Ovary (tissue), 3 donors: ENCODE measurements around the gene NUBPL.

Experiments
- CTCF ChIP-seq, 3 donors: fragments of 450-650 bp in 2 of 3; fragments of 200-600 bp in 1 of 3; IDR thresholded peaks; one replicate each; pipeline versions ENCODE4 v1.5.1 to v1.8.0; 2016 to 2022; ENCODE audit warnings: antibody characterized with exemption in 3 of 3, mild to moderate bottlenecking in 1 of 3
- EP300 ChIP-seq: sonication (generic); formaldehyde crosslinking; IDR thresholded peaks from one replicate; pipeline ENCODE4 v1.6.1; 2017; ENCODE audit warnings: antibody characterized with exemption
- POLR2A ChIP-seq: fragments of 450-650 bp; IDR thresholded peaks from one replicate; pipeline ENCODE4 v1.6.1; 2017; ENCODE audit warnings: antibody characterized with exemption, mild to moderate bottlenecking, moderate library complexity
- donor health status: DM: no; HTN: no; CAD: no.

DNA sequence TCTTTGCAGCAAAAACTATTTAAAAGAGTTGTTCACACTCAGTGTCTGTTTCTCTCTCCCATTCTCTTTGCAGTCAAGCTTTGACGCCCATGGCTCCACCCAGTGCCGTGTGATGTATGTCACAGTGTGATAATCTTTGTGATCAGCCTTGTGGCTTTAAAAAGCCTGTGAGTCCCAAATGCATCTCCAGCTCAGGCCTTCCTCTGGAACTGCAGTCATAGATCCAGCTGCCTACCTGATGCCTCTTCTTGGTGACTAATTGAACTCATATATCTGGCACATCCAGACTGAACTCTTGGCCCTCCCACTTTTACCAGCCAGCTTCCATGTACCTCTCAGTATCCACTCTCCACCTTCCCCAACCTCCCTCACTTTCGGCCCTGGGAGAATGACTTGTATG lies 333.1 kb downstream of the NUBPL start:
- TF ChIP-seq CTCF (IDR thresholded peaks at IDR 0.05) (no peak), POLR2A (no peak), EP300 (no peak)
